Measurements from ENCODE around the gene METTL16.

DNA sequence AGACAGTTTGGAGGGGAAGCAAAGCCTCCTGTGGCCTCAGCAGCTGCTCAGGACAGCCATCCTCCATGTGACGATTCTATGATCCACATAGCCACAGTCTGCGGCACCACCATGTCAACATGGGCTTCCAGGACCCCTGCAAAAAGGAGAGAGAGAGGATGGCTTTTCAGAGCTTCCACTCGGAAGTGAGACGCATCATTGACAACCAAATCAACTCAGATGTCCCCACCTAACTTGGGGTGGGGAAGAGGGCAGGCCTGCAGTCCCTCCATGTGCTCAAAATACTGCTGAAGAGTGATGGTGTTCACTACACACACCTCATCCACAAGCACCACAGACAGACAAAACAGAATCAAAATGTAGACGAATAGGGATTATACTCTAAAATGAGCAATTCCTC lies 5.9 kb upstream of the METTL16 start:
- TF ChIP-seq POLR2AphosphoS5 (IDR thresholded peaks at IDR 0.05; ENCODE audit: low read depth, low read length) (no peak), PAX5 (IDR thresholded peaks at IDR 0.05; ENCODE audit: insufficient read depth, low read length, severe bottlenecking) (no peak), POLR2A (IDR thresholded peaks at IDR 0.05; ENCODE audit: low read depth, low read length) (no peak), TAF1 (IDR thresholded peaks at IDR 0.05; ENCODE audit: low read depth, low read length) (no peak)

Data from GM12891 (cell line).